Measurements from ENCODE around the gene FKBP11. TPM values are rescaled to one million over a fixed set of nuclear protein-coding genes. Genes with fewer than 3 reads are reported as not detected.

Gene FKBP11
- total and polyA plus RNA-seq, 2 of the 13 experiments (the other 11 are each of a cell fraction or from before 2014, with no cell fraction given) = 15.5 to 19.4 TPM

- no peak for TF ChIP-seq BHLHE40 (IDR thresholded peaks at IDR 0.05; ENCODE audit: low read length)
These were observed 24.0 kb downstream of the FKBP11 start (continued) for GRCh38 chr12:48901278-48901677.

DNA sequence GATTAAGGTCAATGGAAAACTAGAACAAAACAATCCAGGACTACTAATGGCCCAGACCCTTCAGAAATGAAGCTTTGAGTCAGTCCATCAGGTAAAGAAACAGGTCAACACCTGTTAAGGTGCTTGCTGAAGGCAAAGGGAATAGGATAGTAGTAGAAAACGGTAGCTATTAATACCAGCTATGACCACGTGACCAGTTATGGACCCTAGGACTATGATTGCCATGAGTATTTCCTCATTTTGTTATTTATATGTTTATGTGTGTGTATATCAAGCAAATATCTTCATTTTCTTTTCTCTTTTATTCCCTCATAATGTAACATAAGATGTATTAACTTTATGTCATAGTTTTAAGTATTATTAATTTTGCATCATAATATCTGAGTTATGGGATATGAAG is 25.6 kb downstream of the FKBP11 start:
- FAIRE-seq (no peak), ATAC-seq (no peak), DNase-seq (ENCODE audit: low spot score) (no peak)
- intact Hi-C loops (cut with micrococcal nuclease; ENCODE audit: unreplicated experiment) = no loop called here
- ChIA-PET POLR2A (interaction anchor here (1.4 to 3.0 kb wide), 3 partner anchors 9 to 48 kb away, joined by 4 to 16 read pairs (median 9); partner anchors contain the start of genes DDX23 and RND1), CTCF (ENCODE audit: low intra/inter-chr PET ratio, low total read pairs) (no interaction called here)
- H3K4me3 ChIP-seq (replicated peaks in 1 of 3; ENCODE audit: insufficient read depth in 1 of 3, low read depth in 2 of 3, low read length in 3 of 3) = no peak overlapping the region
- no peaks in the 10 kb centered on the region for H3K36me3 ChIP-seq (replicated peaks in 1 of 2; ENCODE audit: control insufficient read depth in 1 of 2, insufficient read depth in 2 of 2, low read length in 2 of 2)
- WGBS (ENCODE audit: low lambda C conversion rate) = 10% methylated on average over 2 of the region's 2 CpGs
- no peaks in the 10 kb centered on the region for H3K27me3 ChIP-seq (ENCODE audit: control insufficient read depth in 1 of 2, insufficient read depth in 2 of 2, low read length in 2 of 2)
- H3K79me2 ChIP-seq (ENCODE audit: insufficient read depth, low read length) = no peaks in the 10 kb centered on the region
- H3K9me3 ChIP-seq (ENCODE audit: low read length) = no peaks in the 10 kb centered on the region
- no peak overlapping the region for H2AFZ ChIP-seq (ENCODE audit: low read length)
- TF ChIP-seq RAD51 (IDR thresholded peaks at IDR 0.05; ENCODE audit: borderline replicate concordance) = peak; percentile 52; the same call in 1 of the 2 replicates
- 0 out of 2 replicates have a peak, but pooled peaks have one; percentile 35 for TF ChIP-seq USF2 (IDR thresholded peaks at IDR 0.05; ENCODE audit: low read depth, low read length)
- TF ChIP-seq USF2 (CRISPR knock-in tag; IDR thresholded peaks at IDR 0.05; ENCODE audit: borderline replicate concordance) = peak; percentile 26; the same call in 1 of the 2 replicates
- TF ChIP-seq, protein P1, sequence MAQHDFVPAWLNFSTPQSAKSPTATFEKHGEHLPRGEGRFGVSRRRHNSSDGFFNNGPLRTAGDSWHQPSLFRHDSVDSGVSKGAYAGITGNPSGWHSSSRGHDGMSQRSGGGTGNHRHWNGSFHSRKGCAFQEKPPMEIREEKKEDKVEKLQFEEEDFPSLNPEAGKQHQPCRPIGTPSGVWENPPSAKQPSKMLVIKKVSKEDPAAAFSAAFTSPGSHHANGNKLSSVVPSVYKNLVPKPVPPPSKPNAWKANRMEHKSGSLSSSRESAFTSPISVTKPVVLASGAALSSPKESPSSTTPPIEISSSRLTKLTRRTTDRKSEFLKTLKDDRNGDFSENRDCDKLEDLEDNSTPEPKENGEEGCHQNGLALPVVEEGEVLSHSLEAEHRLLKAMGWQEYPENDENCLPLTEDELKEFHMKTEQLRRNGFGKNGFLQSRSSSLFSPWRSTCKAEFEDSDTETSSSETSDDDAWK (CRISPR knock-in tag; IDR thresholded peaks at IDR 0.05) = no peak
- no peak overlapping the region for H3K4me2 ChIP-seq (ENCODE audit: low read depth, low read length)
- no TSS peak for BruUV-seq (replicated peaks)
- peaks cover 44% of the 10 kb centered on the region for H3K4me1 ChIP-seq (ENCODE audit: insufficient read depth, low read length)
- H4K20me1 ChIP-seq (ENCODE audit: insufficient read depth, low read length) = no peaks in the 10 kb centered on the region
- no peak overlapping the region for H3K9ac ChIP-seq (ENCODE audit: insufficient read depth, low read depth, low read length)
- no peak overlapping the region for H3K27ac ChIP-seq (ENCODE audit: extremely low read length, insufficient read depth, low read length)
- in situ Hi-C loops (cut with HindIII; ENCODE audit: extremely low pct_ligation_motif_present, low pct_unique_long_range_greater_than_20kb) = no loop called here
